Measurements from ENCODE around the gene GTF2IRD1. TPM values are rescaled to one million over a fixed set of nuclear protein-coding genes. Genes with fewer than 3 reads are reported as not detected.

The GTF2IRD1 gene
- total and polyA plus RNA-seq, 2 of the 13 experiments (the other 11 are each of a cell fraction or from before 2014, with no cell fraction given), result 16.5 to 26.7 TPM

GRCh38 chr7:74584160-74584954 is 130.7 kb downstream of the GTF2IRD1 start (continued):
- TF ChIP-seq, protein P1, sequence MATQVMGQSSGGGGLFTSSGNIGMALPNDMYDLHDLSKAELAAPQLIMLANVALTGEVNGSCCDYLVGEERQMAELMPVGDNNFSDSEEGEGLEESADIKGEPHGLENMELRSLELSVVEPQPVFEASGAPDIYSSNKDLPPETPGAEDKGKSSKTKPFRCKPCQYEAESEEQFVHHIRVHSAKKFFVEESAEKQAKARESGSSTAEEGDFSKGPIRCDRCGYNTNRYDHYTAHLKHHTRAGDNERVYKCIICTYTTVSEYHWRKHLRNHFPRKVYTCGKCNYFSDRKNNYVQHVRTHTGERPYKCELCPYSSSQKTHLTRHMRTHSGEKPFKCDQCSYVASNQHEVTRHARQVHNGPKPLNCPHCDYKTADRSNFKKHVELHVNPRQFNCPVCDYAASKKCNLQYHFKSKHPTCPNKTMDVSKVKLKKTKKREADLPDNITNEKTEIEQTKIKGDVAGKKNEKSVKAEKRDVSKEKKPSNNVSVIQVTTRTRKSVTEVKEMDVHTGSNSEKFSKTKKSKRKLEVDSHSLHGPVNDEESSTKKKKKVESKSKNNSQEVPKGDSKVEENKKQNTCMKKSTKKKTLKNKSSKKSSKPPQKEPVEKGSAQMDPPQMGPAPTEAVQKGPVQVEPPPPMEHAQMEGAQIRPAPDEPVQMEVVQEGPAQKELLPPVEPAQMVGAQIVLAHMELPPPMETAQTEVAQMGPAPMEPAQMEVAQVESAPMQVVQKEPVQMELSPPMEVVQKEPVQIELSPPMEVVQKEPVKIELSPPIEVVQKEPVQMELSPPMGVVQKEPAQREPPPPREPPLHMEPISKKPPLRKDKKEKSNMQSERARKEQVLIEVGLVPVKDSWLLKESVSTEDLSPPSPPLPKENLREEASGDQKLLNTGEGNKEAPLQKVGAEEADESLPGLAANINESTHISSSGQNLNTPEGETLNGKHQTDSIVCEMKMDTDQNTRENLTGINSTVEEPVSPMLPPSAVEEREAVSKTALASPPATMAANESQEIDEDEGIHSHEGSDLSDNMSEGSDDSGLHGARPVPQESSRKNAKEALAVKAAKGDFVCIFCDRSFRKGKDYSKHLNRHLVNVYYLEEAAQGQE (IDR thresholded peaks at IDR 0.05; ENCODE audit: borderline replicate concordance in 1 of 2, low read depth in 1 of 2, low read length in 2 of 2), result no peak
- peak; percentile 27; the same call in 1 of the 2 replicates for TF ChIP-seq FOSL2 (CRISPR knock-in tag; IDR thresholded peaks at IDR 0.05)
- TF ChIP-seq PHF21A (CRISPR knock-in tag; IDR thresholded peaks at IDR 0.05), result peak; percentile 58; the same call in 1 of the 2 replicates
- no peak for TF ChIP-seq ZNF256 (CRISPR knock-in tag; conservative IDR thresholded peaks at IDR 0.05)
- peak; percentile 21 for TF ChIP-seq TEAD3 (CRISPR knock-in tag; optimal IDR thresholded peaks at IDR 0.05; ENCODE audit: borderline replicate concordance)
- TF ChIP-seq MYNN (CRISPR knock-in tag; IDR thresholded peaks at IDR 0.05; ENCODE audit: low read depth), result no peak
- TF ChIP-seq, protein P2, sequence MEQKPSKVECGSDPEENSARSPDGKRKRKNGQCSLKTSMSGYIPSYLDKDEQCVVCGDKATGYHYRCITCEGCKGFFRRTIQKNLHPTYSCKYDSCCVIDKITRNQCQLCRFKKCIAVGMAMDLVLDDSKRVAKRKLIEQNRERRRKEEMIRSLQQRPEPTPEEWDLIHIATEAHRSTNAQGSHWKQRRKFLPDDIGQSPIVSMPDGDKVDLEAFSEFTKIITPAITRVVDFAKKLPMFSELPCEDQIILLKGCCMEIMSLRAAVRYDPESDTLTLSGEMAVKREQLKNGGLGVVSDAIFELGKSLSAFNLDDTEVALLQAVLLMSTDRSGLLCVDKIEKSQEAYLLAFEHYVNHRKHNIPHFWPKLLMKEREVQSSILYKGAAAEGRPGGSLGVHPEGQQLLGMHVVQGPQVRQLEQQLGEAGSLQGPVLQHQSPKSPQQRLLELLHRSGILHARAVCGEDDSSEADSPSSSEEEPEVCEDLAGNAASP (CRISPR knock-in tag; IDR thresholded peaks at IDR 0.05; ENCODE audit: borderline replicate concordance), result peak; percentile 40; the same call in 1 of the 2 replicates
- no peak for TF ChIP-seq SIX4 (CRISPR knock-in tag; IDR thresholded peaks at IDR 0.05)
- TF ChIP-seq ZBTB38 (CRISPR knock-in tag; IDR thresholded peaks at IDR 0.05), result peak; percentile 71; the same call in 1 of the 2 replicates
- TF ChIP-seq ZNF205 (CRISPR knock-in tag; IDR thresholded peaks at IDR 0.05), result no peak
- TF ChIP-seq SALL1 (CRISPR knock-in tag; IDR thresholded peaks at IDR 0.05), result peak; percentile 39; the same call in 1 of the 2 replicates
- TF ChIP-seq SRY (CRISPR knock-in tag; IDR thresholded peaks at IDR 0.05), result no peak
- TF ChIP-seq ZNF609 (CRISPR knock-in tag; IDR thresholded peaks at IDR 0.05; ENCODE audit: borderline replicate concordance), result peak; percentile 68; the same call in 1 of the 2 replicates
- no peak for TF ChIP-seq JARID2 (CRISPR knock-in tag; IDR thresholded peaks at IDR 0.05; ENCODE audit: insufficient replicate concordance)
- TF ChIP-seq RXRA (CRISPR knock-in tag; IDR thresholded peaks at IDR 0.05), result peak; percentile 14; the same call in 1 of the 2 replicates
